ENCODE results near the gene PDCD1LG2. TPM values are rescaled to one million over a fixed set of nuclear protein-coding genes. Genes with fewer than 3 reads are reported as not detected.

The PDCD1LG2 gene
- total RNA-seq (2021; fragmentation: NEBNext Ultra II Directional; extraction: Animal tissue kit (Norgen Biotek cat#: 25700)) (not detected in 2 replicates), polyA plus RNA-seq (2011; rRNA removed) (not detected in 2 replicates), polyA minus RNA-seq (2011; rRNA and poly(A)+ RNA removed) (not detected in 2 replicates)
- not detected for polyA plus RNA-seq (2011; cell fraction: cytosol; rRNA removed)
- polyA plus RNA-seq (2011; cell fraction: nucleus; rRNA removed), result not detected
- not detected in 4 replicates for polyA plus RNA-seq (2012, experiment 1 of 2)
- polyA plus RNA-seq (2012, experiment 2 of 2), result not detected
- polyA plus RNA-seq (2013, experiment 1 of 2), result not detected
- not detected for polyA plus RNA-seq (2013, experiment 2 of 2)
- not detected for polyA minus RNA-seq (2011; cell fraction: cytosol; rRNA and poly(A)+ RNA removed)
- not detected for polyA minus RNA-seq (2011; cell fraction: nucleus; rRNA and poly(A)+ RNA removed)
- long read RNA-seq, experiment 1, result 0 reads
- long read RNA-seq, experiment 2, result 0 reads

DNA sequence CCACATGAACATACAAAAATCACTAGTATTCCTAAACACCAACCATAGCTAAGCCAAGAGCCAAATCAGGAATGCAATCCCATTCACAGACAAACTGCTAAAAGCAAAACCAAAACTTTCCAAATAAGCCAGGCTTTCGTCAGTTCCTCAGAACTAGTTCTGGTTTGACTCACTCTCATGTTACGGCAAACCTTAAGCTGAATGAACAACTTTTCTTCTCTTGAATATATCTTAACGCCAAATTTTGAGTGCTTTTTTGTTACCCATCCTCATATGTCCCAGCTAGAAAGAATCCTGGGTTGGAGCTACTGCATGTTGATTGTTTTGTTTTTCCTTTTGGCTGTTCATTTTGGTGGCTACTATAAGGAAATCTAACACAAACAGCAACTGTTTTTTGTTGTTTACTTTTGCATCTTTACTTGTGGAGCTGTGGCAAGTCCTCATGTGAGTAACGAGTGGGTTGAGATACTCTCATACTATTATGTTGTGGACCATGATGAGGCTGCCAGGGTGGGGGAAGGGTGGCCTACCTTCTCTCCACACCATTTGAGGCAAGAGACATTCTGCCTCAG, at the start of gene PDCD1LG2:
PDCD1LG2 (plus strand) TSS at position 172 of the 572 bp plus-strand sequence. CDS start 12,016 bp downstream, outside the sequence.
- no peak for FAIRE-seq
- no peak within 1 kb of the TSS for H3K9ac ChIP-seq (replicated peaks in 1 of 4; ENCODE audit: extremely low read depth in 1 of 4, low read depth in 3 of 4, low read length in 3 of 4)
- TF ChIP-seq TBP (IDR thresholded peaks at IDR 0.05; ENCODE audit: low read depth, low read length), result no peak
- TF ChIP-seq ATF3 (IDR thresholded peaks at IDR 0.05; ENCODE audit: insufficient read depth, low read depth, low read length), result no peak
- no peak for TF ChIP-seq SIN3A (conservative IDR thresholded peaks at IDR 0.05 in 1 of 2, IDR thresholded peaks at IDR 0.05 in 1 of 2; ENCODE audit: low read depth in 1 of 2, low read length in 2 of 2)
- TF ChIP-seq KDM1A (IDR thresholded peaks at IDR 0.05; ENCODE audit: borderline replicate concordance, low read length), result no peak
- no peak for TF ChIP-seq RAD21 (IDR thresholded peaks at IDR 0.05 in 1 of 2, conservative IDR thresholded peaks at IDR 0.05 in 1 of 2; ENCODE audit: low read depth in 2 of 2, low read length in 2 of 2)
- TF ChIP-seq ZNF274 (IDR thresholded peaks at IDR 0.05; ENCODE audit: borderline replicate concordance, extremely low read depth, low read length), result no peak
- no peak for TF ChIP-seq EP300 (IDR thresholded peaks at IDR 0.05; ENCODE audit: borderline replicate concordance in 1 of 2, low read depth in 2 of 2, low read length in 2 of 2)
- no peak for TF ChIP-seq SP2 (IDR thresholded peaks at IDR 0.05; ENCODE audit: low read length)
- TF ChIP-seq NRF1 (IDR thresholded peaks at IDR 0.05; ENCODE audit: low read depth, low read length), result no peak
- TF ChIP-seq TEAD4 (IDR thresholded peaks at IDR 0.05; ENCODE audit: low read depth, low read length), result no peak

More for the DNA sequence above, at the start of gene PDCD1LG2:
- no peak within 1 kb of the TSS for H2BK12ac ChIP-seq (ENCODE audit: low read depth, low read length)
- H2AK5ac ChIP-seq (ENCODE audit: low read depth, low read length), result no peak within 1 kb of the TSS
- no peak within 1 kb of the TSS for H2BK120ac ChIP-seq (replicated peaks; ENCODE audit: low read depth, low read length)
- H3K23me2 ChIP-seq (ENCODE audit: low read depth, low read length), result no peaks in the 10 kb centered on the region
- H2BK5ac ChIP-seq (ENCODE audit: low read depth, low read length), result no peak within 1 kb of the TSS
- CTCF ChIA-PET (ENCODE audit: partially characterized antibody), result interaction anchor here (0.6 to 1.0 kb wide), 2 partner anchors 67 to 693 kb away, joined by 3 read pairs; no protein-coding TSS in a partner anchor
- H3K4me3 ChIP-seq (ENCODE audit: extremely low read depth in 1 of 4, insufficient read depth in 2 of 4, low read depth in 3 of 4, low read length in 4 of 4), result no peak within 1 kb of the TSS
- H3K14ac ChIP-seq (ENCODE audit: insufficient read length), result no peak within 1 kb of the TSS
- no peak within 1 kb of the TSS for H3K27ac ChIP-seq (ENCODE audit: low read depth, low read length)
- no peak within 1 kb of the TSS for H2BK20ac ChIP-seq (ENCODE audit: low read length)
- no peak for DNase-seq (ENCODE audit: low read depth in 1 of 2, low spot score in 2 of 2)
- no peak within 1 kb of the TSS for H3K18ac ChIP-seq (ENCODE audit: extremely low read depth, low read length)
- H4K91ac ChIP-seq (replicated peaks; ENCODE audit: insufficient read length, low read length), result no peak within 1 kb of the TSS
- no peaks in the 10 kb centered on the region for H3K4me1 ChIP-seq (replicated peaks in 1 of 4; ENCODE audit: control insufficient read depth in 3 of 4, insufficient read depth in 4 of 4, low read length in 3 of 4)
- H3K23ac ChIP-seq (ENCODE audit: insufficient read length), result no peak within 1 kb of the TSS
- no peaks in the 10 kb centered on the region for H3K79me2 ChIP-seq (ENCODE audit: control insufficient read depth in 1 of 2, insufficient read depth in 2 of 2, low read length in 2 of 2)
- H3K36me3 ChIP-seq (ENCODE audit: control insufficient read depth in 2 of 4, insufficient read depth in 4 of 4, low read length in 3 of 4), result no peaks in the 10 kb centered on the region
- POLR2A ChIA-PET (ENCODE audit: partially characterized antibody), result interaction anchor here (0.6 to 1.5 kb wide), 2 partner anchors 11 to 549 kb away, joined by 3 to 4 read pairs; no protein-coding TSS in a partner anchor
- no peaks in the 10 kb centered on the region for H4K20me1 ChIP-seq (replicated peaks in 1 of 2; ENCODE audit: control insufficient read depth in 1 of 2, insufficient read depth in 2 of 2, low read length in 2 of 2)
- no peak within 1 kb of the TSS for H2BK15ac ChIP-seq (ENCODE audit: low read length)
- H3K79me1 ChIP-seq (ENCODE audit: low read depth, low read length), result no peaks in the 10 kb centered on the region
- no peak within 1 kb of the TSS for H3K4ac ChIP-seq (replicated peaks; ENCODE audit: insufficient read length, low read depth, low read length)
- no peak within 1 kb of the TSS for H3K56ac ChIP-seq (replicated peaks; ENCODE audit: insufficient read length, low read depth, low read length)
- no peak within 1 kb of the TSS for H3K4me2 ChIP-seq (ENCODE audit: insufficient read depth in 1 of 2, low read depth in 2 of 2, low read length in 2 of 2)
- H3K9me3 ChIP-seq (ENCODE audit: insufficient read depth in 2 of 2, low read depth in 1 of 2, low read length in 1 of 2), result no peaks in the 10 kb centered on the region
- no peak within 1 kb of the TSS for H4K8ac ChIP-seq (ENCODE audit: extremely low read depth, insufficient read depth, low read length)
- no peak within 1 kb of the TSS for H4K5ac ChIP-seq (ENCODE audit: insufficient read length, low read depth, low read length)
- WGBS, 2 experiments (ENCODE audit: extremely low coverage in 1 of 2, insufficient coverage in 1 of 2, insufficient read length in 1 of 2, insufficient replicate concordance in 2 of 2, low coverage in 1 of 2, low lambda C conversion rate in 2 of 2, missing lambda C conversion rate in 1 of 2), result 89% methylated on average over 4 of the region's 4 CpGs; no CpG with 5 or more reads in 1 of the 2 experiments
- no peaks in the 10 kb centered on the region for H3K27me3 ChIP-seq (replicated peaks in 1 of 4; ENCODE audit: control insufficient read depth in 3 of 4, extremely low read depth in 1 of 4, insufficient read depth in 3 of 4, low read length in 3 of 4)
- H2AFZ ChIP-seq (ENCODE audit: low read length), result peak within 1 kb of the TSS; percentile 60; the same call in 1 of the 2 replicates
